HG02571 (cell line): ENCODE results near the gene FNDC3B.

Source experiments
- ATAC-seq: cut with Tn5 transposase; IDR thresholded peaks from one replicate; pipeline ENCODE4 v1.9.1; 2021; ENCODE audit warnings: mild to moderate bottlenecking, moderate library complexity; ENCODE audit not compliant: unreplicated experiment

Gene FNDC3B

DNA sequence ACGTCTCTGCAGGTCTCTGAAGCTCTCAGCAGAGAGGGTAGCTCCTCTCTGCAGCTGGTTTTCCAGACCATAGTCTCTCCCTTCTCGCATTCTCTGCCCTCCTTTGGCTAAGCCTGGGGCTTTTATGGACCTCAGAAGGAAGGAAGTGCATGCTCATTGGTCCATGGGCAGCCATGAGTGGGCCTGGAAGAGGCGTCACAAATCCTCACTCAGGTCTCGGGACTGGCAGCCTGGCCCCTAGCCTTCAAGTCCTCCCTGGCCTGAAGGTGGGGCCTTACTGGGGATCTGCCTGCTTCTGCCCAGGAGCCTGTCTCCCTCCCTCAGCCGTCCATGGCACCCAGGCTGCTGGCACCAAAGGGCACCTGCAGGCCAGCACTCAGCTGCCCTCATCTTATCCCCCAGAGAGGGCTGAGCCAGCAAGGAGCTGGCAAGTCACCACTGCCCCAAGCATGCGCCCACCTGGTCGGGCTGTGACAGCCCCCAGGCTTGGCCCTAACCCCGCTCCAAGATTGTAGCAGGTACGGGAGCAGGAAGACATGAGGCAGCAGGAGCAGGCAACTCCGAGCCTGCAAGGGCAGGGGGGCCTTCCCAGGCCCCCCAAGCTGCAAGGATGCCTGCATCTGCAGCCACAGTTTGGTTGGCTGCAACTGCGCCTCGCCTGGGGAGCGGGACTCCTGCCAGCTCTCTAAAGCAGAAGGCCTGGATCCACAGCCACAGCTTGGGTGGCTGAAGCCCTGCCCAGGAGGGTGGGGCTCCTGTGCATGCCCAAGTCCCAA is 371.5 kb downstream of the FNDC3B start:
- no peak for ATAC-seq

GRCh38 chr3:172411478-172411947 is 372.1 kb downstream of the FNDC3B start:
- no peak for ATAC-seq

DNA sequence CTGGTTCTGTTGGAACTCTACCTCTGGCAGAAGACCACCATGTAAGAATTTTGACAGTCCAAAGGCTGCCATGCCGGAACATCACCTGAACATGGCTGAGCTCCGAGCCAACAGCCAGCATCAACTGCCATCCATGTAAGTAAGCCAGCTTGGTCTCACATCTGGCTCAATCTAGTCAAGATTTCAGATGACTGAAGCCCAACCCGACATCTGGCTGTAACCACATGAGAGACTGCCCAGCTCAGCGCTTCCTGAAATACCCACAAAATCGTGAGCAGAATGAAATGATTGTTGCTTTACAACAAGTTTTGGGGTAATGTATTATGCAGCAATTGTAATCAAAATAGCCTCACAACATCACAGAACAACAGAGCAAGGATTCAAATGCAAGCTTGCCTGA is 375.9 kb downstream of the FNDC3B start:
- ATAC-seq = no peak

GRCh38 chr3:172437713-172438112 is 398.3 kb downstream of the FNDC3B start:
- ATAC-seq = no peak

GRCh38 chr3:172438186-172438585 is 398.8 kb downstream of the FNDC3B start:
- ATAC-seq = no peak

- no peak for ATAC-seq
Observed at GRCh38 chr3:172441581-172441980, 402.2 kb downstream of the FNDC3B start.

- no peak for ATAC-seq
Observed at GRCh38 chr3:172442606-172443005, 403.2 kb downstream of the FNDC3B start.

DNA sequence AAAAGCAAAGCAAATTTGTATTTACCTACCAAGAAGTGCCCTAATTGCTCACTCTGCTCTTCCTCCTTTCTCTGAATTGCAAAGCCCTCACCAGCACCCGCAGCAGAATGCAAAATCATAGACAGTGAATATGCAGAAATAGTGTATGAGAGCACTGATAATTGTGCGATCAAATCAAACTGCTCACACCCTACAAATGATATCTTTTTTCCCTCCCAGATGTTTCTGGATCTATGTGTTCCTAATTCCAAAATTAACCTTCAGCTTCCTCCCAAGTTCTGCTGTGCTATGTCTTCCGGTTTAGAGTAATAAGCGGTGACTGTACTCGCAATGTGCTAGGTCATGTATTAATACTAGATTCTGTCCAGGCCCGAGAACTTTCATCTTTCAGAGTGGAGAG is 405.4 kb downstream of the FNDC3B start:
- no peak for ATAC-seq

GRCh38 chr3:172446198-172446597 is 406.8 kb downstream of the FNDC3B start:
- no peak for ATAC-seq

DNA sequence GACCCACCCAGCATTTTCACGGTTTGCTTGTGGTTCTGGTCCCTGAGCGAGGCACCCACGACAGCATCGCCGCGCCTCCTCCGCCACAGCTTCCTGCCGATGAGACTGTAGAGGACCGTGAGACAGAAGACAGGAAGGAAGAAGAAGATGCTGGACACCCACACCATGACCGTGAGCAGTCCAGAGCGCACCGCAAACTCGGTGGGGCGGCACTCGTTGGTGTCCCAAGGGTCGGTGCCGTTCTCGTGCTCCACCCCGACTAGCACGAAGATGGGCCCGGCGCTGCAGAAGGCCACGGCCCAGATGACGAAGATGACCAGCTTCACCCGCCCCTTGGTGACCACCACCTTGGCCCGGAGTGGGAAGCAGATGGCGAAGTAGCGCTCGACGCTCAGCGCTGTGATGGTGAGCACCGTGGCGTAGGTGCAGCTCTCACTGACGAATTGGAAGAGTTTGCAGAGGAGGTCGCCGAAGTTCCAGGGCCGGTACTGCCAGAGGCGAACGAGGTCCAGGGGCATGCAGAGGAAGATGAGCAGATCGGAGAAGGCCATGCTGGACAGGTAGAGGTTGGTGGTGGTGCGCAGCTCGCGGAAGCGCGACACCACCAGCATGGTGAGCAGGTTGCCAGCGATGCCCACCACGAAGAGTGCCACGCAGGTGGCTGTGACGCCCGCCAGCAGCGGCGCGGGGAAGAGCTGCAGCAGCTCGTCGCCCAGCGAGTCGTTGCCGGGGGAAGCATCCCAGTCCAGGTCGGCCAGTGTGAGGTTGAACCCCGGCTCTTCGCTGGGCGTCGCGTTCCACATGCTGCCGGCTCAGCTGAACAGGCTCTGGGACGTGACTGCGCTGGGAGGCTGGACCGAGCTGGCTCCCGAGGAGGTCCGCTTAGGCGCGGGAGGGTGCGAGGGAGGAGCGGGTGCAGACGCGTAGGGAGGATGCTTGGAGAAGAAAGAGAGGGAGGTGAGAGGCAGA is 408.5 kb downstream of the FNDC3B start, which contains the start of gene GHSR:
TSS of gene GHSR (minus strand) at position 846 of the 969 bp plus-strand sequence. CDS start at position 803, 43 bp downstream.
- ATAC-seq = no peak

GRCh38 chr3:172448661-172449465 is 409.5 kb downstream of the FNDC3B start:
- ATAC-seq = no peak

GRCh38 chr3:172449466-172450149 is 410.2 kb downstream of the FNDC3B start:
- ATAC-seq = no peak
